Ovary (tissue), 9 donors: Measurements from ENCODE around the gene ABHD10. TPM values are rescaled to one million over a fixed set of nuclear protein-coding genes. Genes with fewer than 3 reads are reported as not detected.
"Not testable (repeated sequence)": the region's sequence is repeated elsewhere in the genome, so short reads cannot be mapped to it uniquely, and the experiment has no call there.

Source experiments
- DNase-seq, 5 donors: peaks; one replicate each; pipeline ENCODE4 v3.0.0-alpha.2; 2019 to 2020
- H3K27ac ChIP-seq, 2 donors: fragments of 200-600 bp; one replicate each; pipeline versions ENCODE4 v1.5.1 to v1.8.0; 2019 to 2022
- H3K27me3 ChIP-seq: fragments of 200-600 bp; one replicate; pipeline ENCODE4 v1.8.0; 2022
- H3K36me3 ChIP-seq: fragments of 200-600 bp; sonication (generic); one replicate; pipeline ENCODE4 v1.5.1; 2019
- H3K4me1 ChIP-seq: one replicate; pipeline ENCODE4 v1.8.1; 2013; ENCODE audit warnings: mild to moderate bottlenecking, moderate library complexity; ENCODE audit not compliant: insufficient read depth
- H3K4me3 ChIP-seq: fragments of 200-600 bp; sonication (generic); one replicate; pipeline ENCODE4 v1.5.1; 2017
- H3K9me3 ChIP-seq, 2 donors: fragments of 200-600 bp in 1 of 2; sonication (generic) in 1 of 2; one replicate each; pipeline versions ENCODE4 v1.5.1 to v1.8.1; 2013 to 2019; ENCODE audit warnings: mild to moderate bottlenecking in 1 of 2, moderate library complexity in 1 of 2
- EP300 ChIP-seq: sonication (generic); formaldehyde crosslinking; IDR thresholded peaks from one replicate; pipeline ENCODE4 v1.6.1; 2017; ENCODE audit warnings: antibody characterized with exemption
- POLR2A ChIP-seq: fragments of 450-650 bp; IDR thresholded peaks from one replicate; pipeline ENCODE4 v1.6.1; 2017; ENCODE audit warnings: antibody characterized with exemption, mild to moderate bottlenecking, moderate library complexity
- WGBS, 3 donors: extraction: QIAGEN DNeasy Blood & Tissue Kit in 1 of 3; methylation state at CpG; one replicate each; pipeline versions ENCODE4 v1.1.5 to v1.1.7; 2013 to 2017; 5-methylcytosine and 5-hydroxymethylcytosine counted together
- intact Hi-C, 4 donors: fragments of 100-400 bp; cut with DNase I; formaldehyde crosslinking; loops; one replicate each; pipeline versions ENCODE4 v1.11.0 to v1.15.1; 2022 to 2023
- polyA plus RNA-seq, 2 donors: library from polyadenylated mRNA; stranded (reverse); fragments of 200-250 nt in 1 of 2; fragments of 350-450 nt in 1 of 2; fragmentation: Illumina TruSeq in 1 of 2; extraction: RNeasy Lipid Tissue Mini Kit (QIAGEN cat#74804) in 1 of 2; gene quantifications; one replicate each; pipeline ENCODE4 v1.2.3, GENCODE V29; 2013 to 2014
- total RNA-seq, 7 donors: library from RNA; depleted of rRNA in 2 of 7; stranded (reverse); fragments of >200 nt in 2 of 7; fragmentation: NEBNext Ultra II Directional in 3 of 7; extraction: Animal tissue kit (Norgen Biotek cat#: 25700) in 3 of 7; gene quantifications; one replicate each; pipeline versions ENCODE4 v1.1.0 to v1.2.4, GENCODE V29; 2016 to 2023
- TF ChIP-seq, protein P1 (sequence below), 3 donors: fragments of 450-650 bp in 2 of 3; fragments of 200-600 bp in 1 of 3; IDR thresholded peaks; one replicate each; pipeline versions ENCODE4 v1.5.1 to v1.8.0; 2016 to 2022; ENCODE audit warnings: antibody characterized with exemption in 3 of 3, mild to moderate bottlenecking in 1 of 3
- donor health status: DM: no; HTN: no; CAD: no; lungs with moderate emphysema.
- donor health status: DM: no; HTN: no; CAD: no.
- donor health status: Bipolar disorder and iron deficiency.
- donor health status: DM: yes; HTN: yes; CAD: no.
- donor health status: DM: no; HTN: no; CAD: no.
- donor health status: DM: yes; HTN: yes; CAD: no.

The ABHD10 gene
- total and polyA plus RNA-seq, 9 donors: 18.2 to 37.0 (median 27.9) TPM

DNA sequence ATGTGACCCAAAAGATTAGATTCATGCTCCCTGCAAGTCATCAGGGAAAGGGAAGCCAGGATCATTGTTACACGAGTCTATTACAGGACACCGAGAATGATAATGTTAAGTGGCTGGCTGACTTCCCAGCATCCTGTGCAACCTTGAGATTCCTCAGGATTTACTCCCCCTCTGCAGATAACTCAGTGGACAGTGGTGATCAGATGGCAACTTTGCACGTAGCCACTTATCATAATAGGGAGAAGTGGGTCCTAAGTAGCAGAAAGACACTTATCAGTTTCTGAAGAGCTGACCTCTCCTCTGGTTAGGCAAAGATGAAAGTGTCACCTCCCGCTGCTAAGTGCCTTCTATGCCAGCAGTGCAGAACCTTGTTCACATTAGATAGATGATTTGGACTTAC, 49.0 kb downstream of the ABHD10 start:
- no peak for TF ChIP-seq POLR2A
- TF ChIP-seq, protein P1, sequence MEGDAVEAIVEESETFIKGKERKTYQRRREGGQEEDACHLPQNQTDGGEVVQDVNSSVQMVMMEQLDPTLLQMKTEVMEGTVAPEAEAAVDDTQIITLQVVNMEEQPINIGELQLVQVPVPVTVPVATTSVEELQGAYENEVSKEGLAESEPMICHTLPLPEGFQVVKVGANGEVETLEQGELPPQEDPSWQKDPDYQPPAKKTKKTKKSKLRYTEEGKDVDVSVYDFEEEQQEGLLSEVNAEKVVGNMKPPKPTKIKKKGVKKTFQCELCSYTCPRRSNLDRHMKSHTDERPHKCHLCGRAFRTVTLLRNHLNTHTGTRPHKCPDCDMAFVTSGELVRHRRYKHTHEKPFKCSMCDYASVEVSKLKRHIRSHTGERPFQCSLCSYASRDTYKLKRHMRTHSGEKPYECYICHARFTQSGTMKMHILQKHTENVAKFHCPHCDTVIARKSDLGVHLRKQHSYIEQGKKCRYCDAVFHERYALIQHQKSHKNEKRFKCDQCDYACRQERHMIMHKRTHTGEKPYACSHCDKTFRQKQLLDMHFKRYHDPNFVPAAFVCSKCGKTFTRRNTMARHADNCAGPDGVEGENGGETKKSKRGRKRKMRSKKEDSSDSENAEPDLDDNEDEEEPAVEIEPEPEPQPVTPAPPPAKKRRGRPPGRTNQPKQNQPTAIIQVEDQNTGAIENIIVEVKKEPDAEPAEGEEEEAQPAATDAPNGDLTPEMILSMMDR (IDR thresholded peaks at IDR 0.05): no peak
- TF ChIP-seq EP300: no peak
- WGBS, 3 donors: 16 to 24% (median 19%) methylated on average over 4 of the region's 4 CpGs
- H3K4me1 ChIP-seq: no peaks in the 10 kb centered on the region
- H3K9me3 ChIP-seq: no peaks in the 10 kb centered on the region
- no peak overlapping the region for H3K4me3 ChIP-seq
- intact Hi-C loops: no loop called here
- H3K27me3 ChIP-seq: no peaks in the 10 kb centered on the region
- DNase-seq: no peak
- no peak overlapping the region for H3K27ac ChIP-seq
- H3K36me3 ChIP-seq: no peaks in the 10 kb centered on the region

DNA sequence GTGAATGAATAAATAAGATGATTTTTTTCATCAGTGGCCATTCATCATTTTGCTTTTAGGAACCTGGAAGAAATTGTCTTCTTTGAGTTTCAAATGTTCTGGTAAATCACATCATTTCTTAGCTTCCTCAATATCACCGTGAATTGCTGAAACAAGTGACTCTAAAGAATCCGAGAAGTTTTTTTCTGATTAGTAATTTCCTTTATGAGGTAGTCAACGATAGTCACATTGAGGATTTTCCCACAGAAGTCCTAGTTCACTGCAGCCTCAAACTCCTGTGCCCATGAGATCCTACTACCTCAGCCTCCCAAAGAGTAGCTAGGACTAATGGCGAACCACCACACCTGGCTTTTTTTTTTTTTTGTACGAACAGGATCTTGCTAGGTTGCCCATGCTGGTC, 52.1 kb downstream of the ABHD10 start:
- intact Hi-C loops: no loop called here
- H3K9me3 ChIP-seq: no peaks in the 10 kb centered on the region
- no peak overlapping the region for H3K4me3 ChIP-seq

DNA sequence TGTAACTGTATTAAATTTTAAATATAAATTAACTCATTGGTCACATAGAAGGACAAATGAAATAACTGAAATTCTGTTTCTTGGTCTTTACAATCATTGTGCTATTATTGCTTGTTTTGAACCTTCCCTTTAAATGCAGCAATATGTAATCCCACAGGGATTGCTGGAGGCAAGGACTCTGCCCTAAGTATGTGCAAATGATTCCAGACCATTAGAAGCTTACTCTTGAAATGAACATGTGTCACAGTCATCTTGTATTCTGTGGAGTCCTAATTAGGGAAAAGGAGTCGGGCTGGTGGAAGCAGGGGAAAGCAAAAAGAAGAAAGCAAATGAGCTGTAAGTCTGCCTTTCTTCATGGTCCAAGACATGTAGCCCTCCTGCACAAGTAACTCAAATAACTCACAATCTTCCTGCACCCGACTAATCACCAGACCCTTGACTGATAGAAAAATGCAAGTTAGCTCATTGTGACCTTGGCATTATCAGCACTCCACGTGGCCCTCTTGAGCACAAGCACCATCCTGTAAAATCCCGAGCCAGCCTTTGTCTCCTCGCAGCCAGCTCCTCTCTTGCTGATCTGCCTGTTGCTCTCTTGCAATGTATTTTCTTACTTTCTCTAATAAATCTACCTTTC, 53.4 kb downstream of the ABHD10 start:
- 26 to 37% (median 29%) methylated on average over 5 of the region's 5 CpGs for WGBS, 3 donors
- no peaks in the 10 kb centered on the region for H3K9me3 ChIP-seq
- no peak overlapping the region for H3K4me3 ChIP-seq
- no peaks in the 10 kb centered on the region for H3K27me3 ChIP-seq
- no peaks in the 10 kb centered on the region for H3K4me1 ChIP-seq
- H3K27ac ChIP-seq: no peak overlapping the region
- no peak for TF ChIP-seq POLR2A
- TF ChIP-seq, protein P1 (IDR thresholded peaks at IDR 0.05): no peak
- TF ChIP-seq EP300: no peak
- DNase-seq: no peak
- H3K36me3 ChIP-seq: no peaks in the 10 kb centered on the region
- intact Hi-C loops: no loop called here

More for the DNA sequence above, 52.1 kb downstream of the ABHD10 start:
- Histone ChIP-seq H3K27me3 (no peaks in the 10 kb centered on the region), H3K27ac (no peak overlapping the region), H3K36me3 (no peaks in the 10 kb centered on the region), H3K4me1 (no peaks in the 10 kb centered on the region)
- DNase-seq: no peak
- TF ChIP-seq POLR2A: no peak
- TF ChIP-seq, protein P1 (IDR thresholded peaks at IDR 0.05): no peak
- TF ChIP-seq EP300: no peak
- 91 to 97% (median 92%) methylated on average over 5 of the region's 5 CpGs for WGBS, 3 donors

DNA sequence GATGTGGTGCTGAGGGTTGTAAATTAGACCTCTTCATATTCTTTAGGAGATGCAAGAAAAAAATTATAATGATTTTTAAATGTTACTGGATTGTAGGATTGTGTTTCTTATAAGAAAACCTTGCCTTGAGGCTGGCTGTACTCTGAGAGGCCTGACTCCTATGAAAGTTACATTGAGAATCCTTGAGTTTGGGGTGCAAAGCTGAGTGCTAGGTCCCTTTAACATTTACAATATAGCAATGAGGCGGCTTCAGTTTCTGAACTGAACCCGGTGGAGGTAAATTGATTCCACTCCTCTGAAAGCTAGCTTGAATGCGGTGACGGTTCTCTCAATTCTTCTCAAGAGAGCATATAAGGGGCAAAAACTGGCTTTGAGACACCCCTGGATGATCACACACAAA, 55.6 kb downstream of the ABHD10 start, which contains the start of gene TMPRSS7:
Gene TMPRSS7 (plus strand): TSS at position 301 of the 400 bp plus-strand sequence. CDS start 110 bp downstream, outside the sequence.
- WGBS, 3 donors: 92 to 95% (median 93%) methylated on average over 4 of the region's 4 CpGs
- no peak for TF ChIP-seq POLR2A
- Histone ChIP-seq H3K36me3 (no peaks in the 10 kb centered on the region), H3K4me3 (no peak within 1 kb of the TSS), H3K27me3 (no peaks in the 10 kb centered on the region), H3K27ac (no peak within 1 kb of the TSS), H3K9me3 (no peaks in the 10 kb centered on the region), H3K4me1 (no peaks in the 10 kb centered on the region)
- intact Hi-C loops: no loop called here
- DNase-seq: no peak

DNA sequence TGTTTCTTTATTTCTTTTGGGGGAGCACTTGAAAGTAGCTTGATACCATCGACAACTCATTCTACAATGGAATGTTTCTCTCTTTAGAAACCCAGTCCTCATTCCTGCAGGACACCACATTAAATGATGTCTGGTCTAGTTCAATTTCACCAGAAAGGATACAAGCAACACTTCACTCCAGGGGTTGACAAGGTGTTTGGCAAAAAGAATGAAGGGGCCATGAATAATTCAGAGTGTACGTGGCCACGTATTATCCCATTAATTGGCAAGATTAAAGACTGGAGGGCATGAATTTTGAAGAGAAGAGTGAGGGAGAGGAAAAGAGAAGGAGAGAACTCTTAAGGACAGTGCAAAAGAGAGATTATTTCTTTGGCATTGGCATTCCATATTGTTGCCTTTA, 56.4 kb downstream of the ABHD10 start:
- Histone ChIP-seq H3K36me3 (no peaks in the 10 kb centered on the region), H3K9me3 (no peaks in the 10 kb centered on the region), H3K27ac (no peak overlapping the region), H3K4me1 (no peaks in the 10 kb centered on the region), H3K4me3 (no peak overlapping the region), H3K27me3 (no peaks in the 10 kb centered on the region)
- DNase-seq: no peak
- intact Hi-C loops: no loop called here
- 91 to 93% (median 92%) methylated on average over 3 of the region's 3 CpGs for WGBS, 3 donors
- no peak for TF ChIP-seq POLR2A
- TF ChIP-seq, protein P1 (IDR thresholded peaks at IDR 0.05): no peak
- no peak for TF ChIP-seq EP300

DNA sequence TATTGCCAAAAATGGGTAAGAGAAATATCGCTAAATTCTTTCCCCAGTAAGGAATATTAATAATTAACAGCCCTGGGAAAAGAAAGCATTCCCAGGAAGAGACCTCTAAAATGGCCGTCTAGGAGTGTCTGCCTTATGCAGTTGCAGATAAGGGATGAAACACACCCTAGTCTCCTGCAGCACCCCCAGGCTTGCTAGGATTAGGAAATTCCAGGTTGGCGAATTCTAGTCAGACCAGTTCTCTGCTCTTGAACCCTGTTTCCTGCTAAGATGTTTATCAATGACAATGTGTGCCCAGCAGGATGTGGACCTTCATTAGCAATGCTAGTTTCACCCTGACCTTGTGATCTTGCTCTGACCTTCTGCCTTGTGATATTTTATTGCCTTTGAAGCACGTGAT, 58.4 kb downstream of the ABHD10 start:
- H3K36me3 ChIP-seq, DNase-seq, H3K27ac ChIP-seq, H3K9me3 ChIP-seq, H3K4me1 ChIP-seq, intact Hi-C loops, H3K4me3 ChIP-seq, H3K27me3 ChIP-seq: not testable (repeated sequence)
- WGBS, 3 donors: 66 to 68% (median 67%) methylated on average over 4 of the region's 4 CpGs
